CD8-positive, alpha-beta memory T cell (primary cell): Measurements from ENCODE around the gene EZH2. TPM values are rescaled to one million over a fixed set of nuclear protein-coding genes. Genes with fewer than 3 reads are reported as not detected.
A peak's percentile ranks its signal among the peaks of the same experiment; 100 is the strongest.

Experiments used
- CTCF ChIA-PET: fragments of 350-600 bp; sonication (Branson Sonifier 250); formaldehyde crosslinking; loops from one replicate; lab custom pipeline; 2021; ENCODE audit warnings: antibody characterized with exemption; lab: Charles Lee
- POLR2A ChIA-PET: fragments of 350-600 bp; sonication (Branson Sonifier 250); formaldehyde crosslinking; loops from one replicate; lab custom pipeline; 2021; ENCODE audit warnings: antibody characterized with exemption; lab: Charles Lee
- DNase-seq, 5 donors: peaks; one replicate each; pipeline versions ENCODE4 v3.0.0 to v3.0.0-alpha.2; 2020 to 2022; ENCODE audit warnings: mixed read lengths in 1 of 5
- H3K27ac ChIP-seq: one replicate; pipeline ENCODE4 v1.7.0; 2013; ENCODE audit warnings: low read depth, mild to moderate bottlenecking, low read length, moderate library complexity
- H3K27me3 ChIP-seq: 2 replicates; pipeline ENCODE4 v1.7.0; 2013; ENCODE audit warnings: low read length, mild to moderate bottlenecking; ENCODE audit not compliant: insufficient read depth, poor library complexity, severe bottlenecking
- H3K36me3 ChIP-seq: 2 replicates; pipeline ENCODE4 v1.7.0; 2013; ENCODE audit warnings: mild to moderate bottlenecking, low read length, moderate library complexity; ENCODE audit not compliant: insufficient read depth
- H3K4me1 ChIP-seq: 2 replicates; pipeline ENCODE4 v1.7.0; 2013; ENCODE audit warnings: mild to moderate bottlenecking, low read length, moderate library complexity; ENCODE audit not compliant: insufficient read depth
- H3K4me3 ChIP-seq: 2 replicates; pipeline ENCODE4 v1.7.0; 2013; ENCODE audit warnings: mild to moderate bottlenecking, low read length
- H3K9me3 ChIP-seq: 2 replicates; pipeline ENCODE4 v1.7.0; 2013; ENCODE audit warnings: mild to moderate bottlenecking, low read length
- H3K27ac Mint-ChIP-seq, 8 donors: one replicate each; pipeline ENCODE4 v1.8.0; 2020 to 2021; ENCODE audit warnings: mixed read lengths in 8 of 8, mild to moderate bottlenecking in 6 of 8, inconsistent platforms in 3 of 8, moderate library complexity in 3 of 8
- H3K27me3 Mint-ChIP-seq, 2 donors: one replicate each; pipeline ENCODE4 v1.8.0; 2020 to 2021; ENCODE audit warnings: mixed read lengths in 2 of 2, mild to moderate bottlenecking in 1 of 2, moderate library complexity in 1 of 2
- H3K36me3 Mint-ChIP-seq, 3 donors: one replicate each; pipeline ENCODE4 v1.8.0; 2020 to 2021; ENCODE audit warnings: mixed read lengths in 3 of 3, inconsistent platforms in 1 of 3, mild to moderate bottlenecking in 1 of 3
- H3K4me1 Mint-ChIP-seq, 3 donors: one replicate each; pipeline ENCODE4 v1.8.0; 2020 to 2021; ENCODE audit warnings: mixed read lengths in 3 of 3, inconsistent platforms in 1 of 3, mild to moderate bottlenecking in 1 of 3
- H3K4me3 Mint-ChIP-seq, 7 donors: one replicate each; pipeline ENCODE4 v1.8.0; 2020 to 2021; ENCODE audit warnings: mixed read lengths in 7 of 7, mild to moderate bottlenecking in 6 of 7, moderate library complexity in 4 of 7, inconsistent platforms in 2 of 7
- H3K9me3 Mint-ChIP-seq, 5 donors: one replicate each; pipeline ENCODE4 v1.8.0; 2020 to 2022; ENCODE audit warnings: mixed read lengths in 5 of 5, mild to moderate bottlenecking in 3 of 5, moderate library complexity in 2 of 5, inconsistent platforms in 1 of 5
- polyA plus RNA-seq: library from polyadenylated mRNA; unstranded; fragments of 300-500 nt; fragmentation: Illumina TruSeq; gene quantifications from one replicate; pipeline ENCODE4 v1.2.3, GENCODE V29; 2021
- total RNA-seq, 2 experiments: library from RNA; stranded (reverse); gene quantifications; one replicate each; pipeline ENCODE4 v1.2.3, GENCODE V29; 2021

EZH2 gene
- total and polyA plus RNA-seq, 3 experiments from 2014 or later = 4.8 to 125 (median 123) TPM

GRCh38 chr7:148921189-148921588 lies 37.1 kb upstream of the EZH2 start:
- POLR2A ChIA-PET = no interaction called here
- Mint-ChIP-seq H3K4me3 (peak overlapping the region in 1 of 7 donors; percentile 6), H3K27me3 (peaks cover 0 to 2% of the 10 kb centered on the region in 2 donors), H3K4me1 (peaks cover 12 to 22% (median 17%) of the 10 kb centered on the region in 3 donors), H3K27ac (peak overlapping the region in 6 of 8 donors; percentile 4 to 74 (median 34)), H3K36me3 (no peaks in the 10 kb centered on the region), H3K9me3 (no peaks in the 10 kb centered on the region)
- peaks cover 12% of the 10 kb centered on the region for H3K4me1 ChIP-seq
- no peaks in the 10 kb centered on the region for H3K9me3 ChIP-seq
- H3K27ac ChIP-seq = no peak overlapping the region
- no peak for DNase-seq
- H3K4me3 ChIP-seq = no peak overlapping the region
- no peaks in the 10 kb centered on the region for H3K27me3 ChIP-seq
- CTCF ChIA-PET = interaction anchor here (1.1 kb wide), 1 partner anchor 45 kb away, joined by 3 read pairs; no protein-coding TSS in a partner anchor
- no peaks in the 10 kb centered on the region for H3K36me3 ChIP-seq

- Mint-ChIP-seq H3K4me3 (no peak overlapping the region), H3K4me1 (peaks cover 18 to 31% (median 25%) of the 10 kb centered on the region in 3 donors), H3K9me3 (no peaks in the 10 kb centered on the region), H3K36me3 (no peaks in the 10 kb centered on the region), H3K27ac (no peak overlapping the region), H3K27me3 (peaks cover 0 to 2% of the 10 kb centered on the region in 2 donors)
- H3K9me3 ChIP-seq = no peaks in the 10 kb centered on the region
- no peaks in the 10 kb centered on the region for H3K36me3 ChIP-seq
- ChIA-PET POLR2A (no interaction called here), CTCF (interaction anchor here (1.1 to 2.0 kb wide), 2 partner anchors 22 to 47 kb away, joined by 3 to 4 read pairs; no protein-coding TSS in a partner anchor)
- no peak for DNase-seq
- H3K27me3 ChIP-seq = no peaks in the 10 kb centered on the region
- H3K27ac ChIP-seq = no peak overlapping the region
- no peak overlapping the region for H3K4me3 ChIP-seq
- peaks cover 23% of the 10 kb centered on the region for H3K4me1 ChIP-seq
Observed at GRCh38 chr7:148919859-148920258, 35.8 kb upstream of the EZH2 start.

- Histone ChIP-seq H3K27ac (no peak overlapping the region), H3K4me3 (no peak overlapping the region), H3K4me1 (peaks cover 41% of the 10 kb centered on the region), H3K36me3 (no peaks in the 10 kb centered on the region), H3K9me3 (no peaks in the 10 kb centered on the region), H3K27me3 (no peaks in the 10 kb centered on the region)
- no peaks in the 10 kb centered on the region for H3K9me3 Mint-ChIP-seq
- peak overlapping the region in 1 of 8 donors; percentile 12 for H3K27ac Mint-ChIP-seq
- peaks cover 0 to 2% of the 10 kb centered on the region in 2 donors for H3K27me3 Mint-ChIP-seq
- peaks cover 30 to 48% (median 40%) of the 10 kb centered on the region in 3 donors for H3K4me1 Mint-ChIP-seq
- no peak for DNase-seq
- POLR2A ChIA-PET = no interaction called here
- CTCF ChIA-PET = interaction anchor here (0.6 kb wide), 1 partner anchor 45 kb away, joined by 3 read pairs; no protein-coding TSS in a partner anchor
- H3K36me3 Mint-ChIP-seq = no peaks in the 10 kb centered on the region
- no peak overlapping the region for H3K4me3 Mint-ChIP-seq
Observed at GRCh38 chr7:148918058-148918596, 34.0 kb upstream of the EZH2 start.

GRCh38 chr7:148916186-148916585 lies 32.1 kb upstream of the EZH2 start:
- no peak for DNase-seq
- Histone ChIP-seq H3K27ac (no peak overlapping the region), H3K27me3 (no peaks in the 10 kb centered on the region), H3K4me3 (no peak overlapping the region), H3K9me3 (no peaks in the 10 kb centered on the region), H3K4me1 (peaks cover 54% of the 10 kb centered on the region), H3K36me3 (no peaks in the 10 kb centered on the region)
- CTCF ChIA-PET = interaction anchor here (0.9 kb wide), 1 partner anchor 175 kb away, joined by 3 read pairs; no protein-coding TSS in a partner anchor
- Mint-ChIP-seq H3K9me3 (no peaks in the 10 kb centered on the region), H3K27me3 (peaks cover 0 to 2% of the 10 kb centered on the region in 2 donors), H3K4me3 (no peak overlapping the region), H3K4me1 (peaks cover 39 to 60% (median 53%) of the 10 kb centered on the region in 3 donors), H3K27ac (peak overlapping the region in 1 of 8 donors; percentile 35), H3K36me3 (no peaks in the 10 kb centered on the region)
- POLR2A ChIA-PET = no interaction called here

GRCh38 chr7:148915211-148915610 lies 31.1 kb upstream of the EZH2 start:
- no peak overlapping the region for H3K27ac ChIP-seq

GRCh38 chr7:148914208-148914777 lies 30.2 kb upstream of the EZH2 start:
- no peaks in the 10 kb centered on the region for H3K36me3 ChIP-seq
- H3K27me3 ChIP-seq = no peaks in the 10 kb centered on the region
- ChIA-PET POLR2A (interaction anchor here (0.6 to 2.0 kb wide), 4 partner anchors 27 to 1613 kb away, joined by 5 to 9 read pairs (median 6); no protein-coding TSS in a partner anchor), CTCF (interaction anchor here (0.9 to 1.2 kb wide), 4 partner anchors 19 to 58 kb away, joined by 3 to 5 read pairs (median 3); no protein-coding TSS in a partner anchor)
- H3K27ac ChIP-seq = no peak overlapping the region
- peak overlapping the region; percentile 59 to 95 (median 84) for H3K27ac Mint-ChIP-seq
- H3K9me3 Mint-ChIP-seq = no peaks in the 10 kb centered on the region
- peak overlapping the region in 6 of 7 donors; percentile 48 to 79 (median 69) for H3K4me3 Mint-ChIP-seq
- H3K36me3 Mint-ChIP-seq = no peaks in the 10 kb centered on the region
- H3K4me1 ChIP-seq = peaks cover 45% of the 10 kb centered on the region
- DNase-seq = no peak
- H3K9me3 ChIP-seq = no peaks in the 10 kb centered on the region
- H3K4me1 Mint-ChIP-seq = peaks cover 34 to 48% (median 44%) of the 10 kb centered on the region in 3 donors
- H3K4me3 ChIP-seq = peak overlapping the region; percentile 15
- no peaks in the 10 kb centered on the region for H3K27me3 Mint-ChIP-seq

More at GRCh38 chr7:148915211-148915610, 31.1 kb upstream of the EZH2 start:
- Histone ChIP-seq H3K36me3 (no peaks in the 10 kb centered on the region), H3K4me1 (peaks cover 45% of the 10 kb centered on the region), H3K9me3 (no peaks in the 10 kb centered on the region), H3K27me3 (no peaks in the 10 kb centered on the region), H3K4me3 (no peak overlapping the region)
- ChIA-PET POLR2A (interaction anchor here (1.1 to 2.0 kb wide), 2 partner anchors 26 to 32 kb away, joined by 7 to 9 read pairs; no protein-coding TSS in a partner anchor), CTCF (interaction anchor here (0.8 to 1.2 kb wide), 4 partner anchors 11 to 59 kb away, joined by 3 to 5 read pairs (median 3); no protein-coding TSS in a partner anchor)
- H3K4me1 Mint-ChIP-seq = peaks cover 34 to 52% (median 44%) of the 10 kb centered on the region in 3 donors
- no peaks in the 10 kb centered on the region for H3K36me3 Mint-ChIP-seq
- H3K27ac Mint-ChIP-seq = peak overlapping the region; percentile 42 to 84 (median 56)
- peak overlapping the region in 5 of 7 donors; percentile 3 to 59 (median 18) for H3K4me3 Mint-ChIP-seq
- H3K27me3 Mint-ChIP-seq = no peaks in the 10 kb centered on the region
- DNase-seq = no peak
- H3K9me3 Mint-ChIP-seq = no peaks in the 10 kb centered on the region

- H3K4me3 ChIP-seq = peak overlapping the region; percentile 19
- no peaks in the 10 kb centered on the region for H3K36me3 Mint-ChIP-seq
- H3K27ac Mint-ChIP-seq = peak overlapping the region; percentile 20 to 90 (median 80)
- H3K36me3 ChIP-seq = no peaks in the 10 kb centered on the region
- CTCF ChIA-PET = interaction anchor here (1.5 to 1.7 kb wide), 2 partner anchors 28 to 50 kb away, joined by 3 to 8 read pairs; no protein-coding TSS in a partner anchor
- DNase-seq = peak in 2 of 5 donors; percentile 17 to 28
- no peak overlapping the region for H3K27ac ChIP-seq
- H3K9me3 ChIP-seq = no peaks in the 10 kb centered on the region
- peaks cover 45% of the 10 kb centered on the region for H3K4me1 ChIP-seq
- no peaks in the 10 kb centered on the region for H3K27me3 ChIP-seq
- peaks cover 34 to 48% (median 44%) of the 10 kb centered on the region in 3 donors for H3K4me1 Mint-ChIP-seq
- no peaks in the 10 kb centered on the region for H3K27me3 Mint-ChIP-seq
- H3K4me3 Mint-ChIP-seq = peak overlapping the region; percentile 3 to 79 (median 59)
- no peaks in the 10 kb centered on the region for H3K9me3 Mint-ChIP-seq
- POLR2A ChIA-PET = interaction anchor here (0.7 to 2.0 kb wide), 4 partner anchors 13 to 28 kb away, joined by 3 to 9 read pairs (median 5); no protein-coding TSS in a partner anchor
Observed at GRCh38 chr7:148912758-148913541, 28.9 kb upstream of the EZH2 start.
